GM04504 (cell line): Measurements from ENCODE around the gene FHOD3.
A peak's percentile ranks its signal among the peaks of the same experiment; 100 is the strongest.

Source experiments
- DNase-seq: peaks from one replicate; pipeline ENCODE4 v3.0.0-alpha.2; 2012; ENCODE audit warnings: low read depth

FHOD3 gene

DNA sequence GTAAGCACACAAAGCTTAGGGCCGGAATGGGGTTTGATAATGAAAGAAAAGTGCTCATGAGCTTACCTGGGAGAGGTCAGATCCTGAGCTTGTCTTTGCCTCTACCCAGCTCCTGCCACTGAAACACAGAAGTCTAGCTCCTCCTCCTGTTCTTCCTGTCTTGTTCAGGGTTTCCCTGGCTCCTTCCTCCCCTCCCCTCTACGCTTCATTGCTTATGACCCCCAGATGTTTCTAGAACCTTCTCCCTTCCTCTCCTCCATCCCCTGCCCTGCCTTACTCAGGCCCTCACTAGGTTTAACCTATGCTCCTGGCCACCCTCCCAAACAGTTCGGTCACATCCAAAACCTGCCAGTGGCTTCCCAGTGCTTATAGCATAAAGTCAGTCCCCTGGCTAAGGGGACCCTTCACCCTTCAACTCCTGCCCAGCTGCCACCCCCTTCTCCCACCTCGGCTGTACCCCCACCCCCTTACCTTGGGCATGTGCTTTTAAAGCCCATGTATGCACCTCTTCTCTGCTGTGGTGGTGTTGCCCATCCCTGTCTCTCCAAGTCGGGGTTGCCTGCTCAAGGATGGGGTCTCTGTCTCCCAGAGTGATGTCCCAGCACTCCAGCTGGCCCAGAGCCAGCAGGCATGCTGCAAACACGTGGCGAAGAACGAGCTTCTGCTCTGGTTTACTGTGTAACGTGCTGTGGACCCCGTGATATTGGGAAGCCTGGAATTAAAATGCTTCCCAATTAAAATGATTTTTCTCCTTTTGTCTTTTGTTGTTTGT, 297.7 kb downstream of the FHOD3 start:
- no peak for DNase-seq

DNA sequence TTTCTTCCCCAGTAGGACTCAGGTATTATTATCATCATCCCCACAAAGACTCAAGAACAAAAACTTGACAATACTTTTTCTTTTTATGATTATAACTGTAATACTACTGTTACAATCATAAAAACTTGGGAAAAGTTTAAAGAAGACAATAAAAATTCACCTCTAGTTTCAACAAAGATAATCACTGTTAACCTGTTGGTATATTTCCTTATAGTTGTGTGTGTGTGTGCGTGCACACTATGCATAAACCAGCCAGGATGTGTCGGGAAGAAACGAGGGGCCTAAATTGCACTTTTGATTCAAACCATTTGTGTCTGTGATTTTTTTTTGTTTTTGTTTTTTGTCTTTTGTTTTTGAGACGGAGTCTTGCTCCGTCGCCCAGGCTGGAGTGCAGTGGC, 298.3 kb downstream of the FHOD3 start:
- no peak for DNase-seq

DNA sequence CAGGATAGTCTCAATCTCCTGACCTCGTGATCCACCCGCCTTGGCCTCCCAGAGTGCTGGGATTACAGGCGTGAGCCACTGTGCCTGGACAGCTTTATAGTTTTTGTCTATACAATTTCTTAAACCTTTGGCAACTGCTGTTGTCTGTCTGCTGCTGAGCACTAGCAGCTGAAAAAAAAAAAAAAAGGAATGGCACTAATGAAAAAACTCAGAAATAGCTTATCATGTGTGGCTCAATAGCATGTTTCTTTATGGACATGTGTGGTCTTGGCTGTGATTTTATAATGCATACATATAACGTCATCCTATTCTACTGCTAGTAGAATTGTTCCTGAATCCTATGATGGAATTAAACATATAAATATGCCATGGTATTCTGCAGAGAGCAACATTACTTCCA, 300.1 kb downstream of the FHOD3 start:
- no peak for DNase-seq

DNA sequence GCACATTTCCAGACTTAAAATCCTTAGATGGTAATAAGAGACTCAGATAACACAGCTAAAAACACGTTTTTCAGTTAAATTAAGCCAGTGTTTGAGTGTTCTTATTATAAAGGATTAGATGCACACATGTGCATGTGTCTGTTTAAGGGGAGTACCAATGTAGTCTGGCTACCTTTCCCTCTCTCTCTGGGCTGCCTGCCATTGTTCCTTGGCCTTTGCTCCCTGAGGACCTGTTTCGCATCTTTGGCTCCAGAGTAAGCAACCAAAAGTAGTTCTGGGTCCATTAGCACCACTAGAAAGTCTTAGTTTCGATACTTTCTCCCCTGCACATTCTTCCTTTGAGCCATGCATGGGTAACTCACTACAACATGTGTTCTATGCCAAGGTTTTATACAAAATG, 303.0 kb downstream of the FHOD3 start:
- DNase-seq = no peak

DNA sequence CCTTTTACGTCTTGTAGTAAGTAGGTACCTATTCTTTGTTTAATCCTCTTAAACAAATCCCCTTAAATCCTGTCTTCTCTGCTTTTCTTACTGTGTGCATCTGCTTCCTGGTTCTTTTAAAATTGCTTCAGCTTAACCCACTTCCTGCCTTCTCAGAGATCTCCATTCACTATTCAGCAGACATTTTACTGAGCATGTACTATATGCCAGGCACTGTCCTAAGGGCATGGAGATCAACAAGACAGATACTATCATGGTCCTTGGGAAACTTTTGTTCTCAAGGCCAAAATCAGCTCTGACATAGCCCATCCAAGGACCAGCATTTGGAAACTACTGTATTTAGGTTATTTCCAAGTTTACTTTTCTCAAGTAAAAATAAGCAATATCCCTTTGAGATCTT, 303.8 kb downstream of the FHOD3 start:
- no peak for DNase-seq

DNA sequence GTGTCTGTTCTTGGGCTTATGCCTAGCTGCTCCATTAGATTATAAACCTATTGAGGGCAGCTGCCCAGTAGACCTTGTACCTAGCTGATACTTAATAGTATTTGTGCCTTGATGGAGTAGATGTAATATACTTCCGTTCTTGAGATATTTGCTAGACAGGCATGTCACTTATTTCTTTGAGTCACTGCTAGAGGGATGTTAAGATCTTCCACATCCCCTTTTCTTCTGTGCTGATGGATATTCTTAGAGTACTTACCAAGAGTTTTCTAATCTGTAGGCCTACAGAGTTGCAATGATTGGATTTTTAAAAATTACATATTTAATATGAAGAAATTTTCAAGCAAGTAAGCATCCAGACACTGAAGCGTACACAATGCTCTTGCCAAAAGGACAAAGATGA, 304.6 kb downstream of the FHOD3 start:
- no peak for DNase-seq

DNA sequence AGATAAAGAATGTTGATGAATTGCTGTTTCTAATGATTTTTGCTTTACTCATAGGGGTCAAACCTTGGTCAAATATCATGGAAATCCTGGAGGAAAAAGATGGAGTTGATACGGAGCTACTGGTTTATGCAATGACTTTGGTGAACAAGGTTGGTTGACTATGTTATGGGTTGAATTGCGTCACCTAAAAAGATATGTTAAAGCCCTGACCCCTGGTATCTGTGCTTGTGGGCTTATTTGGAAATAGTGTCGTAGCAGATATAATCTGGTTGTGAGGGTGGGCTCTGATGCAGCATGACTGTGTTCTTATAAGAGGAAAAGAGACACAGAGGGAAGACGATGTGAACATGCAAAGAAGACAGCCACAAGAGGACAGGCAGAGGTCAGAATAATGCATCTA, 305.1 kb downstream of the FHOD3 start:
- no peak for DNase-seq

DNA sequence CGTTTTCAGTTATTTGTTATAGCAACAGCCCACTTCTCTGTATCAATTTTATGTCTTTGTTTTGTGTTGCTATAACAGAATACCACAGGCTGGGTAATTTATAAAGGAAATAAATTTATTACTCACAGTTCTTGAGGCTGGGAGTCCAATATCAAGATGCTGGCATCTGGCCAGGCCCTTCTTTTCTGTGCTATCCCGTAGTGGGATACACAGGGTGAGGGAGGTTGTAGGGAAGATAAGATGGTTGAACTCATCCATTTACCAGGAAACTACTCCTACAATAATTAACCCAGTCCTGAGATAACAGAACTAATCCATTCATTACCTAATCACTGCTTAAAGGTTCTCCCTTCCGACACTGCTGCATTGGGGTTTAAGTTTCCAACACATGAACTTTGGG, 310.6 kb downstream of the FHOD3 start:
- no peak for DNase-seq

DNA sequence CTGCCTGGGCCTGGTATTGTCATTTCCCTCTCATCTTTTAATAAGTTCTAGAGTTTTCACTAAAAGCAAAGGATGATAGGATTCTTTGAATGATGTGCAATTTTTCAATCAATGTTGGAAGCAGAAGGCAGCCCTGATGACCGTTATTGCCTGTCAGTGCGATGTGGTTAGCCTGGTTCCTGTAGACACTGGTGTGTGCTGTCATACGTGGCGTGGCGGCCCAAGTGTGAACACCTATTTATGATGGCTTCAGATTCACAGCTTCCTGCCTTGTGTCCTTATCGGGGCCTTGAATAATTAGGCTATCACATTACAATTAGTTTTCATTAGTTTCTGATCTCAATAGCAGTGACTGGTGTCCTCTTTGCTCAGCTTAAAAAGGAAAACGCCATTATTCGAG, 312.7 kb downstream of the FHOD3 start:
- no peak for DNase-seq

DNA sequence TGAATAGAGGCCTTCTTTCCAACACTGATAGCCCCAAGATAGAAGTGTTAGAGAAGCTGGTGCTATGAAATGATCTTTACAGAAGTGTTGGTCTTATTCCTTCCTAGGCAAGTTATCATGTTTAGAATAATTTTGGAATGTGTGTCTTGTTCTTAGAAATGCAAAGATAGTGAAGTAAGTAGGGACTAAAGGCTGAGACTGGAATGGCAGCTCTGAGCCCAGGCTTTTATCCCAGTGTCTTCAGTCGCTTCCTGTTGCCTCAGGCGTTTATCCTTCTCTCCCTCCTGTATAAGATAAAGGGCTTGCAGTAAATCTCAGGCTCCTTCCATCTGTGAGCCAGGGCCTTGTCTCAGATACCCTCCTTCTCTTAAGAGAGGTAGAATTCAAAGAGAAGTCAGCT, 313.1 kb downstream of the FHOD3 start:
- DNase-seq = no peak

DNA sequence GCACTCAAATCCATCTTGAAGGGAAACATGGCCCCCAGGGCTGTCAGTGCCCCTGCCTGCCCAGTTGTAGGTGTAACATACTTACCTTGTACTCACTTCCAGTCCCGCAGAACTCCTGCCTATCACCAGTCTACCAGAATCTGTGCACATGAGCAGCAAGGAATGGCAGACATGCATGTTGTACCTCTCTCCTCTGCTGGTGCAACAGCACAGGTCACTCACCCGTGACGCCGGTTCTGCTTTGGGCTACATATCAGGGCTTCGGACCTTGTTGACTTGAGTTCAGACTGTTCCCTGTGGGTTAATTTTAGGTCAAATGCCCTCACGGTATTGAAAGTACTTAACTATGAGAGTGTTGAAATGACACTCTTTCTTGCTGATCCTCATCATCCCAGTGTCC, 315.6 kb downstream of the FHOD3 start:
- no peak for DNase-seq

DNA sequence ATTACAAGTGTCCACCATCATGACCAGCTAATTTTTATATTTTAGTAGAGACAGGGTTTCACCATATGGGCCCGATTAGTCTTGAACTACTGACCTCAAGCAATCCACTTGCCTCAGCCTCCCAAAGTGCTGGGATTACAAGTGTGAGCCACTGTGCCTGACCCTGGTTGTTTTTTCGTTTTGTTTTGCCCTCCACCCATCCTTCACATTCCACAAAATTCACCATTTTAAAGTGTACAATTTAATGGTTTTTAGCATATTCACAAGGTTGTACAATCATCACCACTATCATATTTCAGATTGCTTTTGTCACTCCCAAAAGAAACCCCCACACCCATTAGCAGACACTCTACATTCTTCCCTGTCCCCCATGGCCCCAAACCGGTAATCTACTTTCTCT, 316.3 kb downstream of the FHOD3 start:
- no peak for DNase-seq

DNA sequence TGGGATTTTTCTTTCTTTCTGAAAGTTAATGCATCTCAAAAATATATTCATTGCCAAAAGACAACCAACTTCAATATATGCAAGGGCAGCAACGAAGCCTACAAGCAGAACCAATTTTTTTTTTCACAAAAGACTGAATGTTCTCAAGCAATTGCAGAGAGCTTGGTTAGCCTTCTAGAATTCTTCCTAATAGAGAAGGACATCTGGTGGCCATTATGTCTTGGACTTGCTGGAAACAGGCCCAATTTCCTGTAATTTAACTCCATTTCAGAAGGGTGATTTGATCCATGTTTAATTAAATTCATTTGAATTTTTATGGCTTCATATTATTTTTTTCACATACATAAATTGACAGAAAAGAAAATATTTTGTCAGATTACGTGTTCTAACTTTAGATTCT, 323.3 kb downstream of the FHOD3 start:
- no peak for DNase-seq

DNA sequence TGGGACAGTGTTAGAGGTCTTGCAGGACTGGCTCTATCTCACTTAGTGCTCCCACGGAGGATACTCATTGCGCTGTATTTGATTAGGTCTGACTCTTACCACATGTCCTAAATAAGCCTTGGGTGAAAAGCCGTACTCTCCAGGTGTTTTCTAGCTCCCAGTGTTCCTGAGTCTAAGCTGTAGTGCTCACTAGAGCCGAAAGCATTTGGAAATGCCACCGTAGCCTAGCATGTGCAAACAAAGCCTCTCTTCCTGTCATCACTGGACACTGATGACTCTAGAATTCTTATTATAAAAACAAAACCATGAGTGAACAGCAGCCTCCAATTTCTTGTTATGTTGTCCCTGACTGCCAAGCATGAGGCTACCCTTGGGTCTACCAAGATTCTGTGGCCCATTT, 325.1 kb downstream of the FHOD3 start:
- DNase-seq = no peak

DNA sequence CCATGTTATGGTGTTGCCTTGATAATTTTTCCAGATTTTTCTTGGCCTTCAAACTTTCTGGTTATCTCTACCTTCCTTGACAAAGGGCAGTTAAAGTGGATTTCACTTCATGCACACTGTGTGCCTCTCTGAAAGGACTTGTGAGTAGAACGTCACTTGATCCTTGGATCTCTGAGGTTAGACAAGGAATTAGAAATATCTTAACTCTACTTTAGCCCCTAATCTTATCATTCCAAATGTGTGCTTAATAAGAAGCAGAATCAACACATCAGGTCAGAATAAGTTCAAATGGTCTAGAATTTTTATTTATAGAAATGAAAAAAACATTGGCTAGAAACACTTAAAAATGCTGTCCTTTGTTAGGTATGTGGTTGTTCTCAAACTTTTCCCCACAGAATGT, 325.6 kb downstream of the FHOD3 start:
- DNase-seq = no peak

DNA sequence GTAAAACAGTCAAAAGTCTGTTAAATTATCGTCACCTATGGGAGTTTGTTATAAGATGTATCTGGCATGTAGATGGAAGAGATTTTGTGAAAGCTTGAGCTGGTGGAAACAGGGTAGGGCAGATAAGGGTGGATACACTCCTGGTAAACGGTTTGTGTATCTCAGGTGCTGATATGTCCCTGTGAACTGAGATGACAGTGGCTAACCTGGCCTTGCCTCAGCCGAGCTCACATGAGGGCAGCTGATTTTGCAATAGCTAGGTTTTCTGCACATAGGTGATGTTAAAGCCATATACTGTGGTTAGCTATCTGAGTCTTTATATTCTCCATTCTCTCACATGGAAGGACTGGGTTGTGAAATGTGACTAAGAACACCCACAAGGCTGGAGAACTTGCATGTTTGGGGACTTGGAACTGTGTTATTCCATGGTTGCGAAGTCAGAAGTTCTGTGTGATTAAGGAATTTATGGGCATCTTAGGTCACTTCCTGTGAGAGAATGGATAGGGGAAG, 326.2 kb downstream of the FHOD3 start:
- no peak for DNase-seq

DNA sequence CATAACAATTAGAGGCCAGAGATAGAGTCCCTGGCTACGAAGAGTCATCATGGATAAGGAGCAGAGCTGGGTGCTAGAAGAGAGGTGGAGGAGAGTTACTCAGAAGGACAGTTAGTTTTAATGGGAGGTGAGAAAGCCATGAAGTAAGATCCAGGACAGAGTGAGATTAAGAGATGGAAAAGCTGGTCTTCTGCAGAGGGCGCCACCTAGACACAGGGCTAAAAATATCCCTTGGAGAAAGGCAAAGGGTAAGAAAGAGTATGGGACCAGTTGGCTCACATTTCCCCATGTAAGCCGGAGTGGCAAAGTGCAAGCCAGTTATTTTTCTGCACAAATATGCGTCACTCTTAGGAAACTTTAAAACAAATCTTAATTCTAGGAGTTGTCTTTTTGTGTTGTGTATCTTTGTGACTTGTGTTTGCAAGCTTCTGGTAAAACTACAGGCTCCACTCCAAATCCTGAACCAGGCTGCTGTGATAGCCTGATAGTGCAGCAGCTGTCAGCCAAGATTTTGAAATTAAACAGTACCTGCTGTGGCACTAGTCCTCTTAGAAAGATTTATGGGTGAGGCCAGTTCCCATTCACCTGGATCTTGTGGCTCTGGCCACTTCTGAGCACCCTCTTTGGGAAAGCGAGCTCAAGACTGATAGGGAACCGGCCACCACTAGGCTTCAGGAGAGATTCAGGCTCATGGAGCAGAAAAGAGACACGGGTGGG, 327.1 kb downstream of the FHOD3 start:
- DNase-seq = no peak

DNA sequence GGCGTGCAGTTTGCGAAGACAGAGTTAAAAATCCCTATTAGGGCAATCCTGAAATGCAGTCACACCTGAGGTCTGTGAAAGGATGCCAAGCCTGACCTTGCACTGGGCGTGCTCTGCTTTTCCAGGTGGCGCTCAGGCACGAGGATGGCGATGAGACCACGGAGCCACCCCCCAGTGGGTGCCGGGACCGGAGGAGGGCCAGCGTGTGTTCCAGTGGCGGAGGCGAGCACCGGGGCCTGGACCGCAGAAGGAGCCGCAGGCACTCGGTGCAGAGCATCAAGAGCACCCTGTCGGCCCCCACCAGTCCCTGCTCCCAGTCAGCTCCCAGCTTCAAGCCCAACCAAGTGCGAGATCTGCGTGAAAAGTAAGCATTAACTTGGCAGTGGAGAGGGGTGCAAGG, 327.9 kb downstream of the FHOD3 start:
- DNase-seq = no peak

DNA sequence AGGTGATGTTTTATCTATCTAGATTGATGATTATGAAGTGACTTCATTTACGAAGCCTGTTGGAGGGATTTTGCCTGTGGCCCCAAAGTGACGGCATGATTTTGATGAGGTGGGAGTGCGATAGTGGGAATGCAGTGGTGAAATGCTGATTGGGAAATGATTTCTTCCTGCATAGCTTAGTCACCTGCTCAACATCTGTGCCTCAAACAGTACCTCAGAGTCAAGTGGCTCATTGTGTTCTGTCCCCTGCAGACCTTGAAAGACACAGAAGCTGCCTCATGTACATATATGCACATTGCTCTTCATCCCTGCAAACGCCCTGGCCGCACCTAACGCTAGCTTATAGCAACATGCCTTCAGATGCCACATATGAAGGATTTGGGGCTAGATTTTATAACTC, 330.1 kb downstream of the FHOD3 start:
- DNase-seq = no peak

DNA sequence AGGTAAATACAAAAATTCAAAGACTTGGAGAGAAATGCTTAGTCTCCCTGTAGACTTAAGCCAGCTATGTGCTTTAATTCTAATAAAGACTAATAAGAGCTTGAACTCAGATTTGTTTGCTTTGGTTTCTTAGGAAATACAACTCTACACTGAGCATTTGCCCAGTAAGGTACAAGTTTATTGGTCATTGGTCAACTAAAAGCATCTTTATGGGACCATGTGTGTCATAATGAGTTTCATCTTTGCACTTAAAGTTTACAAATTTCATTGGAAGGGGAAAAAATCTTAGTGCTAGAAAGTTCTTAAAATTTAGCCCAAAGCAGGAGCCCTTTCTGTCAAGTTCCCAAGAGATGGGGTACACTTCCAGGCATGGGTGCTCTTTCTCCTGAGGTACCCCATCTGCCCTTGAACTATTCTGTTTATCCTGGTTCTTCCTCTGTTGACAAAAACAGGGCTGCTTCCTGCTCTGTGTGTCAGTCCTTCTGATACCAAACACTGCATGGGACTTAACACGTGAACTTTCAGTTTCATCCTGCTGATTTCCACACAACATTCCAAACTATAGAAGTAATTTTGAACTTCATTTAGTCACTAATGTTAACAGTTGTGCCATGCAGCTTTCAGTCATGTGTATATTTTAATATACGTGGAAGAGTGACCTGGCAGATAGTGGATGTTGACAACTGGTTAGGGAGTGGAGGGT, 331.1 kb downstream of the FHOD3 start:
- peak; percentile 73 for DNase-seq

DNA sequence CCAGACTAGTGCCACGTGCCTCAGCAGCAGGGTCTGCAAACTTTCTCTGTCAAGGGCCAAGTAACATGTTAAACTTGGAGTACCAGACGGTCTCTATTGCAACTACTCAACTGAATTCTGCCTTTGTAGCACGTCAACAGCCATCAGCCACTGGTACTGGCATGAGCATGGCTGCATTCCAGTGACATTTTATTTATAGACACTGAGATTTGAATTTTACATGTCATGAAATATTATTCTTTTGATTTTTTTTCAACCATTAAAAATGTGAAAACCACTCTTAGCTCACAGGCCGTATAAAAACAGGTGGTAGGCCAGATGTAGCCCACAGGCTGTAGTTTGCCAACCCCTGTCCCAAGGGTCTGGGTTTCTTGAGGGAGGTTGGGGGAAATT, 331.6 kb downstream of the FHOD3 start:
- DNase-seq = no peak

DNA sequence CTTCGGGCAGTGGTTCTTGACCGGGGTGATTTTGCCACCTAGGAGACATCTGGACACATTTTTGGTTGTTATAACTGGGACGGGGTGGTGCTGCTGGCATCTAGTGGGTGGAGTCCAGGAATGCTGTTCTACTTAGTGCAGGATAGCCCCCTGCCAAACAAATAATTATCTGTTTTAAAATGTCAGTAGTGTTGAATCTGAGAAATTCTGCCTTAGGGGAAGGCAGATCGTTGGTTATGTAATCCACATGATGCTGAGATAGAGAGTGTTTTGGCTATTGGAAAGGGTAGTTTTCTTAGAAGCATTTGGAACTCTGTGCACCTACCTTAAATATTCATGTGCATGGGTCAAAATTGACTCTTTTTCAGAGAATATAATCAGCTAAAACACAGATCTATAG, 332.3 kb downstream of the FHOD3 start:
- DNase-seq = no peak

DNA sequence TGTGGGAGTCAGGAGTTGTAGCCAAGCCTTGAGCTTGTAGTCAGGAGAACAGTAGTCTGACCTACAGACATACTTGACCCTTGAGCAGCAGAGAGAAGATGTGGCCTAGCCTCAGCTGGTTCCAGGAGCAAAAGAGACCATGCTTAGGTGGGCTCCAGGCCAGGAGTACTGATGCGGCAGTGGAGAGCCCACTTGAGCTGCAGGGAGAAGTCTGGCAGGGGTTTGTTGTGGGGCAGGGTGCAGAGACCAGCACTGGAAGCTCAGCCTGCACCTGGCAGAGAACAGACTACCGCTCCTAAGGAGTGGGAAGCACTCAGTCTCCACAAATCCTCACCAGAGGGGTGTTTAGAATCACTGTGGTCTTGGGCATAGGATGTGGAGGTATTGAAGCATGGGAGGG, 333.4 kb downstream of the FHOD3 start:
- no peak for DNase-seq
